Glomerular endothelial cell (primary cell): Measurements from ENCODE around the gene PCDHA5. TPM values are rescaled to one million over a fixed set of nuclear protein-coding genes. Genes with fewer than 3 reads are reported as not detected.
"Not testable (repeated sequence)": the region's sequence is repeated elsewhere in the genome, so short reads cannot be mapped to it uniquely, and the experiment has no call there.

Source experiments
- DNase-seq: peaks from one replicate; pipeline ENCODE4 v3.0.0-alpha.2; 2011; ENCODE audit warnings: low read depth, low spot score; ENCODE audit errors: extremely low read depth
- total RNA-seq: library from RNA; depleted of rRNA; stranded (reverse); fragments of >200 nt; gene quantifications from 2 replicates; pipeline ENCODE4 v1.2.3, GENCODE V29; 2015

Gene PCDHA5
- 0.18 TPM in 1 of 2 replicates, not detected in the other for total RNA-seq

GRCh38 chr5:140821375-140822280 lies at the start of gene PCDHA5:
Gene PCDHA5 (plus strand): TSS chr5:140821613.
- no peak for DNase-seq

- DNase-seq, result no peak
Observed at GRCh38 chr5:140780512-140780911, 40.9 kb upstream of the PCDHA5 start.

- DNase-seq, result no peak
Observed at GRCh38 chr5:140785905-140786686, 35.3 kb upstream of the PCDHA5 start, which contains the start of gene PCDHA1. Gene PCDHA1 (plus strand): TSS chr5:140786140.

GRCh38 chr5:140787422-140787821 lies 34.0 kb upstream of the PCDHA5 start:
- DNase-seq, result not testable (repeated sequence)

GRCh38 chr5:140787849-140788504 lies 33.4 kb upstream of the PCDHA5 start:
- DNase-seq, result not testable (repeated sequence)

GRCh38 chr5:140791089-140791488 lies 30.3 kb upstream of the PCDHA5 start:
- DNase-seq, result no peak

- no peak for DNase-seq
Observed at GRCh38 chr5:140794595-140795258, 26.7 kb upstream of the PCDHA5 start, which contains the start of gene PCDHA2. Gene PCDHA2 (plus strand): TSS chr5:140794852.

- DNase-seq, result no peak
Observed at GRCh38 chr5:140795259-140795641, 26.2 kb upstream of the PCDHA5 start.

GRCh38 chr5:140796072-140796717 lies 25.2 kb upstream of the PCDHA5 start:
- DNase-seq, result not testable (repeated sequence)

- no peak for DNase-seq
Observed at GRCh38 chr5:140796718-140797095, 24.7 kb upstream of the PCDHA5 start.

- DNase-seq, result no peak
Observed at GRCh38 chr5:140800816-140801493, 20.5 kb upstream of the PCDHA5 start, which contains the start of gene PCDHA3. Gene PCDHA3 (plus strand): TSS chr5:140801057.

GRCh38 chr5:140801494-140801841 lies 19.9 kb upstream of the PCDHA5 start:
- no peak for DNase-seq

GRCh38 chr5:140802381-140802780 lies 19.0 kb upstream of the PCDHA5 start:
- DNase-seq, result not testable (repeated sequence)

GRCh38 chr5:140802781-140803271 lies 18.6 kb upstream of the PCDHA5 start:
- DNase-seq, result no peak

GRCh38 chr5:140806834-140807775 lies 14.3 kb upstream of the PCDHA5 start, which contains the start of gene PCDHA4:
Gene PCDHA4 (plus strand): TSS chr5:140807068.
- no peak for DNase-seq

- DNase-seq, result not testable (repeated sequence)
Observed at GRCh38 chr5:140808241-140808888, 13.0 kb upstream of the PCDHA5 start.

GRCh38 chr5:140808889-140809291 lies 12.5 kb upstream of the PCDHA5 start:
- DNase-seq, result no peak

- no peak for DNase-seq
Observed at GRCh38 chr5:140822281-140822629, 842 bp downstream of the PCDHA5 start.
